ENCODE data around the gene ADARB2.

DNA sequence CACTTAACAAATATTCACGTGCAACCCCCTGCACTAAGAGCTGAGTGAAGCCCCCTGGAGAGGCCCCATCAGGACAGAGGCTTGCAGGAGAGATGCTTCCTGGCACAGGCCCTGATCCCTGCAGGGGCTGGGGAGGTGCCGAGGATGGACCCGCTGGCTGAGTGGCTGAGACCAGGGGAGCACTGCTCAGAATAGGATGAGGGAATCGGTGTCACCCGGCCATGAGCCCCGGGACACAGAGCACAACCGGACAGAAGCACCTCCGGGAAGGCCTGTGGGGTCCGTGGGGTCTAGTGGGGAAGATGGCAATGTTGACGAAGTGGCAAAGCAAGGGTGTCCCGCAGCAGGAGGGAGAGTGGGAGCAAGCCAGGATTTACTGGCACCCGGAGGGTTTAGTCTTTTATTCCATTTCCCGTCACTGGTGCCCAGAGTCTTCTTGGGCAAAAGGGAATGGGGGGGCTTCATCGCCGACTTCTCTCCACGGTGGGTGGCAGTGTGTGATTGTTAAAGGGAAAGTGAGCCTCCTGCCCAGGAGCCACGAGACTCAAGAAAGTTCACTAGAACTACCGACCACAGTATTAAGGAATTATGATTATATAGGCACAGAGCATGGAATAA, 140.7 kb downstream of the ADARB2 start:
- TF ChIP-seq, protein P1, sequence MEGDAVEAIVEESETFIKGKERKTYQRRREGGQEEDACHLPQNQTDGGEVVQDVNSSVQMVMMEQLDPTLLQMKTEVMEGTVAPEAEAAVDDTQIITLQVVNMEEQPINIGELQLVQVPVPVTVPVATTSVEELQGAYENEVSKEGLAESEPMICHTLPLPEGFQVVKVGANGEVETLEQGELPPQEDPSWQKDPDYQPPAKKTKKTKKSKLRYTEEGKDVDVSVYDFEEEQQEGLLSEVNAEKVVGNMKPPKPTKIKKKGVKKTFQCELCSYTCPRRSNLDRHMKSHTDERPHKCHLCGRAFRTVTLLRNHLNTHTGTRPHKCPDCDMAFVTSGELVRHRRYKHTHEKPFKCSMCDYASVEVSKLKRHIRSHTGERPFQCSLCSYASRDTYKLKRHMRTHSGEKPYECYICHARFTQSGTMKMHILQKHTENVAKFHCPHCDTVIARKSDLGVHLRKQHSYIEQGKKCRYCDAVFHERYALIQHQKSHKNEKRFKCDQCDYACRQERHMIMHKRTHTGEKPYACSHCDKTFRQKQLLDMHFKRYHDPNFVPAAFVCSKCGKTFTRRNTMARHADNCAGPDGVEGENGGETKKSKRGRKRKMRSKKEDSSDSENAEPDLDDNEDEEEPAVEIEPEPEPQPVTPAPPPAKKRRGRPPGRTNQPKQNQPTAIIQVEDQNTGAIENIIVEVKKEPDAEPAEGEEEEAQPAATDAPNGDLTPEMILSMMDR (IDR thresholded peaks at IDR 0.05; ENCODE audit: low read depth, low read length, missing input control), result no peak
- no peak for TF ChIP-seq TAF1 (conservative IDR thresholded peaks at IDR 0.05)
- TF ChIP-seq RXRA (IDR thresholded peaks at IDR 0.05), result no peak
- no peak for TF ChIP-seq RAD21 (IDR thresholded peaks at IDR 0.05)
- TF ChIP-seq, protein P2, sequence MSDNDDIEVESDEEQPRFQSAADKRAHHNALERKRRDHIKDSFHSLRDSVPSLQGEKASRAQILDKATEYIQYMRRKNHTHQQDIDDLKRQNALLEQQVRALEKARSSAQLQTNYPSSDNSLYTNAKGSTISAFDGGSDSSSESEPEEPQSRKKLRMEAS (IDR thresholded peaks at IDR 0.05), result no peak
- no peak for TF ChIP-seq JUND (IDR thresholded peaks at IDR 0.05)
- TF ChIP-seq NR2F2 (IDR thresholded peaks at IDR 0.05), result no peak
- TF ChIP-seq, protein P3, sequence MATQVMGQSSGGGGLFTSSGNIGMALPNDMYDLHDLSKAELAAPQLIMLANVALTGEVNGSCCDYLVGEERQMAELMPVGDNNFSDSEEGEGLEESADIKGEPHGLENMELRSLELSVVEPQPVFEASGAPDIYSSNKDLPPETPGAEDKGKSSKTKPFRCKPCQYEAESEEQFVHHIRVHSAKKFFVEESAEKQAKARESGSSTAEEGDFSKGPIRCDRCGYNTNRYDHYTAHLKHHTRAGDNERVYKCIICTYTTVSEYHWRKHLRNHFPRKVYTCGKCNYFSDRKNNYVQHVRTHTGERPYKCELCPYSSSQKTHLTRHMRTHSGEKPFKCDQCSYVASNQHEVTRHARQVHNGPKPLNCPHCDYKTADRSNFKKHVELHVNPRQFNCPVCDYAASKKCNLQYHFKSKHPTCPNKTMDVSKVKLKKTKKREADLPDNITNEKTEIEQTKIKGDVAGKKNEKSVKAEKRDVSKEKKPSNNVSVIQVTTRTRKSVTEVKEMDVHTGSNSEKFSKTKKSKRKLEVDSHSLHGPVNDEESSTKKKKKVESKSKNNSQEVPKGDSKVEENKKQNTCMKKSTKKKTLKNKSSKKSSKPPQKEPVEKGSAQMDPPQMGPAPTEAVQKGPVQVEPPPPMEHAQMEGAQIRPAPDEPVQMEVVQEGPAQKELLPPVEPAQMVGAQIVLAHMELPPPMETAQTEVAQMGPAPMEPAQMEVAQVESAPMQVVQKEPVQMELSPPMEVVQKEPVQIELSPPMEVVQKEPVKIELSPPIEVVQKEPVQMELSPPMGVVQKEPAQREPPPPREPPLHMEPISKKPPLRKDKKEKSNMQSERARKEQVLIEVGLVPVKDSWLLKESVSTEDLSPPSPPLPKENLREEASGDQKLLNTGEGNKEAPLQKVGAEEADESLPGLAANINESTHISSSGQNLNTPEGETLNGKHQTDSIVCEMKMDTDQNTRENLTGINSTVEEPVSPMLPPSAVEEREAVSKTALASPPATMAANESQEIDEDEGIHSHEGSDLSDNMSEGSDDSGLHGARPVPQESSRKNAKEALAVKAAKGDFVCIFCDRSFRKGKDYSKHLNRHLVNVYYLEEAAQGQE (IDR thresholded peaks at IDR 0.05), result no peak
